HG03135 (cell line): ENCODE results near the gene TNFRSF14.

ENCODE experiments used
- ATAC-seq: cut with Tn5 transposase; IDR thresholded peaks from one replicate; pipeline ENCODE4 v1.9.1; 2021; ENCODE audit warnings: mild to moderate bottlenecking, moderate library complexity; ENCODE audit not compliant: unreplicated experiment

TNFRSF14 gene

GRCh38 chr1:2611621-2612437 is 55.7 kb downstream of the TNFRSF14 start:
- ATAC-seq: no peak

- ATAC-seq: no peak
These were observed 56.6 kb downstream of the TNFRSF14 start for GRCh38 chr1:2612591-2613365.
